K562 (cell line): ENCODE data around the gene EYA3. TPM values are rescaled to one million over a fixed set of nuclear protein-coding genes. Genes with fewer than 3 reads are reported as not detected.

ENCODE experiments used
- ATAC-seq: fragments of 200-7000 bp; cut with Tn5 transposase; 3 replicates; pipeline ENCODE4 v1.9.1; 2020; ENCODE audit warnings: moderate library complexity
- BruUV-seq: library from RNA; stranded (reverse); fragments of 400-500 nt; replicated peaks from 2 replicates; lab custom pipeline; 2021; lab: Mats Ljungman, UMichigan
- CTCF ChIA-PET: fragments of 300-600 bp; formaldehyde crosslinking; extraction: SDS; loops from one replicate; lab custom pipeline; 2021; ENCODE audit warnings: low intra/inter-chr PET ratio; lab: Yijun Ruan, JAX
- POLR2A ChIA-PET: fragments of 300-600, 350-650 bp; sonication (Branson Sonifier 250); formaldehyde crosslinking; extraction: SDS; loops from one replicate; lab custom pipeline; 2021; ENCODE audit warnings: antibody characterized with exemption, inconsistent platforms; lab: Yijun Ruan, JAX
- DNase-seq, 4 experiments: peaks; one replicate each; pipeline versions ENCODE4 v3.0.0 to v3.0.0-alpha.2; 2011 to 2018; ENCODE audit warnings: low spot score in 3 of 4, mixed read lengths in 3 of 4; ENCODE audit errors: extremely low read depth in 1 of 4
- FAIRE-seq: peaks from 2 replicates; lab custom pipeline; 2011; peaks lifted over from hg19 to GRCh38; lab: Jason Lieb, UNC
- H2AFZ ChIP-seq: 2 replicates; pipeline ENCODE4 v1.6.0; 2011; ENCODE audit warnings: low read depth, low read length, control low read depth, inconsistent platforms
- H3K27ac ChIP-seq: fragments of 200-600 bp; 3 replicates; pipeline ENCODE4 v1.8.0; 2011; ENCODE audit warnings: low read depth, mild to moderate bottlenecking, control low read depth, inconsistent platforms, low read length, moderate library complexity, mixed read lengths; ENCODE audit errors: extremely low read depth
- H3K27me3 ChIP-seq, 2 experiments: fragments of 300-600 bp in 1 of 2; 2 replicates in 1 of 2; 3 replicates in 1 of 2; pipeline versions ENCODE4 v1.6.0 to v1.8.0; 2011; ENCODE audit warnings: inconsistent platforms in 2 of 2, low read length in 2 of 2, mild to moderate bottlenecking in 1 of 2, mixed read lengths in 1 of 2, moderate library complexity in 1 of 2; ENCODE audit not compliant: control insufficient read depth in 2 of 2, insufficient read depth in 2 of 2
- H3K36me3 ChIP-seq: fragments of 300-600 bp; 3 replicates; pipeline ENCODE4 v1.8.0; 2011; ENCODE audit warnings: mild to moderate bottlenecking, low read length, inconsistent platforms; ENCODE audit not compliant: control insufficient read depth, insufficient read depth
- H3K4me1 ChIP-seq, 2 experiments: fragments of 200-600 bp in 1 of 2; replicated peaks in 1 of 2; 2 replicates in 1 of 2; 3 replicates in 1 of 2; pipeline versions ENCODE4 v1.5.1 to v1.8.0; 2011; ENCODE audit warnings: inconsistent platforms in 2 of 2, low read length in 2 of 2, mild to moderate bottlenecking in 1 of 2, mixed read lengths in 1 of 2, moderate library complexity in 1 of 2; ENCODE audit not compliant: control insufficient read depth in 2 of 2, insufficient read depth in 2 of 2
- H3K4me2 ChIP-seq: 2 replicates; pipeline ENCODE4 v1.6.1; 2011; ENCODE audit warnings: low read length, control low read depth, inconsistent platforms, mixed read lengths; ENCODE audit not compliant: insufficient read depth
- H3K4me3 ChIP-seq: fragments of 200-600 bp; sonication (generic), shearing (Covaris generic); 2 replicates; pipeline ENCODE4 v1.5.1; 2016; ENCODE audit warnings: control low read depth, inconsistent platforms
- H3K79me2 ChIP-seq: fragments of 200-600 bp; 3 replicates; pipeline ENCODE4 v1.8.0; 2011; ENCODE audit warnings: low read length, inconsistent platforms; ENCODE audit not compliant: control insufficient read depth, insufficient read depth
- H3K9ac ChIP-seq, 2 experiments: 2 replicates each; pipeline versions ENCODE4 v1.6.0 to v1.6.1; 2011; ENCODE audit warnings: low read depth in 2 of 2, low read length in 2 of 2, control low read depth in 1 of 2, inconsistent platforms in 1 of 2, mild to moderate bottlenecking in 1 of 2, mixed read lengths in 1 of 2; ENCODE audit not compliant: insufficient read depth in 1 of 2
- H3K9me1 ChIP-seq: one replicate; pipeline ENCODE4 v1.6.0; 2011; ENCODE audit warnings: inconsistent platforms, mild to moderate bottlenecking, low read length, moderate library complexity; ENCODE audit not compliant: control insufficient read depth, insufficient read depth
- H3K9me3 ChIP-seq: replicated peaks from 2 replicates; pipeline ENCODE4 v1.5.1; 2011; ENCODE audit warnings: low read depth, low read length, inconsistent platforms; ENCODE audit not compliant: control insufficient read depth, insufficient read depth
- H4K20me1 ChIP-seq: replicated peaks from 2 replicates; pipeline ENCODE4 v1.6.1; 2011; ENCODE audit warnings: low read length, inconsistent platforms, mixed read lengths; ENCODE audit not compliant: control insufficient read depth, insufficient read depth
- ZMIZ1 ChIP-seq, 2 experiments: fragments of 150-350 bp in 1 of 2; IDR thresholded peaks; 2 replicates each; pipeline ENCODE4 v1.6.1; 2012 to 2016; ENCODE audit warnings: low read depth in 2 of 2, low read length in 2 of 2, mild to moderate bottlenecking in 1 of 2, moderate library complexity in 1 of 2
- ZNF121 ChIP-seq: sonication (generic); formaldehyde crosslinking; conservative IDR thresholded peaks from 2 replicates; pipeline ENCODE4 v1.8.0; 2022; ENCODE audit warnings: missing genetic modification reagents
- WGBS: fragments of 100-300 bp; shearing (Covaris generic); methylation state at CpG from one replicate; pipeline ENCODE4 v1.1.6; 2016; ENCODE audit warnings: low coverage, mixed read lengths; ENCODE audit not compliant: insufficient coverage; ENCODE audit errors: missing lambda C conversion rate; 5-methylcytosine and 5-hydroxymethylcytosine counted together
- in situ Hi-C: fragments of 300-500 bp; cut with MboI; formaldehyde crosslinking; loops from 4 replicates; pipeline ENCODE4 v1.15.0; 2018; ENCODE audit warnings: inconsistent platforms, mixed read lengths
- intact Hi-C: fragments of 100-400 bp; cut with micrococcal nuclease; formaldehyde crosslinking; loops from 2 replicates; pipeline ENCODE4 v1.14.2; 2022
- polyA plus RNA-seq, 8 experiments: library from polyadenylated mRNA; depleted of rRNA in 4 of 8; stranded (reverse) in 5 of 8; unstranded in 3 of 8; fragments of >200 nt; fragmentation: Nextera tagmentation in 2 of 8; fragmentation: Illumina TruSeq in 1 of 8; extraction: Ambion mirVana in 2 of 8; extraction: Trizol in 1 of 8; gene quantifications; 2 replicates each; pipeline versions ENCODE4 v1.2.1 to v1.2.3, GENCODE V29; 2011 to 2014; ENCODE audit warnings: inconsistent platforms in 1 of 8, missing spikeins in 1 of 8
- total RNA-seq, 7 experiments: library from RNA; depleted of rRNA in 6 of 7; stranded (reverse); fragments of >200 nt in 6 of 7; fragmentation: Illumina TruSeq in 2 of 7; extraction: Trizol in 2 of 7; gene quantifications; 2 replicates each; pipeline versions ENCODE4 v1.2.1 to v1.2.3, GENCODE V29; 2011 to 2021; ENCODE audit warnings: low replicate concordance in 1 of 7

EYA3 gene
- total and polyA plus RNA-seq, 9 of the 15 experiments (the other 6 are each of a cell fraction or from before 2014, with no cell fraction given), result 21.7 to 64.0 (median 43.6) TPM

- POLR2A ChIA-PET, result interaction anchor here (0.6 kb wide), 1 partner anchor 13 kb away, joined by 5 read pairs; no protein-coding TSS in a partner anchor
- FAIRE-seq, result no peak
- CTCF ChIA-PET, result no interaction called here
Measured at GRCh38 chr1:28026329-28026728, 62.1 kb downstream of the EYA3 start.

More at GRCh38 chr1:28026329-28026728, 62.1 kb downstream of the EYA3 start:
- Histone ChIP-seq H3K9me1 (no peaks in the 10 kb centered on the region), H3K4me3 (no peak overlapping the region), H3K9ac (no peak overlapping the region), H3K36me3 (peaks cover 43% of the 10 kb centered on the region), H3K9me3 (no peaks in the 10 kb centered on the region), H4K20me1 (no peaks in the 10 kb centered on the region), H3K4me2 (no peak overlapping the region), H3K27ac (no peak overlapping the region), H3K27me3 (no peaks in the 10 kb centered on the region)
- no peak for ATAC-seq
- no TSS peak for BruUV-seq
- DNase-seq, result no peak
- in situ Hi-C loops, result no loop called here
- intact Hi-C loops, result no loop called here
- TF ChIP-seq ZMIZ1 (IDR thresholded peaks at IDR 0.05; ENCODE audit: low read depth in 2 of 2, low read length in 2 of 2) (no peak), ZNF121 (peak; percentile 41)
- TF ChIP-seq, all 486 proteins: peak for 1
- no peak overlapping the region for H2AFZ ChIP-seq
- 95% methylated on average over 3 of the region's 3 CpGs for WGBS
- 0 out of 3 replicates have a peak, but pooled peaks cover 2% of the 10 kb centered on the region for H3K79me2 ChIP-seq
- no peaks in the 10 kb centered on the region for H3K4me1 ChIP-seq
